OCI-M2 (cell line): ENCODE measurements around the gene TOX2.

Source experiments
- DNase-seq: peaks from one replicate; lab custom pipeline; 2025; ENCODE audit not compliant: unreplicated experiment; lab: John Stamatoyannopoulos, UW

Gene TOX2

GRCh38 chr20:43974695-43975094, 60.0 kb downstream of the TOX2 start:
- no peak for DNase-seq

- no peak for DNase-seq
Observed at GRCh38 chr20:43975096-43975768, 60.6 kb downstream of the TOX2 start.

GRCh38 chr20:43976547-43976946, 61.9 kb downstream of the TOX2 start:
- no peak for DNase-seq

- no peak for DNase-seq
Observed at GRCh38 chr20:43977252-43977651, 62.6 kb downstream of the TOX2 start.

- DNase-seq: no peak
Observed at GRCh38 chr20:43977962-43978361, 63.3 kb downstream of the TOX2 start.

GRCh38 chr20:43979576-43980105, 65.0 kb downstream of the TOX2 start:
- no peak for DNase-seq

- no peak for DNase-seq
Observed at GRCh38 chr20:43981540-43981939, 66.9 kb downstream of the TOX2 start.

- DNase-seq: no peak
Observed at GRCh38 chr20:43982016-43982415, 67.4 kb downstream of the TOX2 start.

- no peak for DNase-seq
Observed at GRCh38 chr20:43982886-43983285, 68.2 kb downstream of the TOX2 start.

GRCh38 chr20:43983359-43983758, 68.7 kb downstream of the TOX2 start:
- DNase-seq: no peak

- DNase-seq: no peak
Observed at GRCh38 chr20:43983904-43984361, 69.3 kb downstream of the TOX2 start.

GRCh38 chr20:43984587-43984986, 69.9 kb downstream of the TOX2 start:
- no peak for DNase-seq

- DNase-seq: no peak
Observed at GRCh38 chr20:43985121-43985520, 70.5 kb downstream of the TOX2 start.

GRCh38 chr20:43985608-43986316, 71.1 kb downstream of the TOX2 start:
- DNase-seq: no peak

- DNase-seq: no peak
Observed at GRCh38 chr20:43987018-43987417, 72.4 kb downstream of the TOX2 start.

GRCh38 chr20:43987531-43987930, 72.9 kb downstream of the TOX2 start:
- DNase-seq: no peak

- DNase-seq: no peak
Observed at GRCh38 chr20:43988451-43988850, 73.8 kb downstream of the TOX2 start.

- no peak for DNase-seq
Observed at GRCh38 chr20:43988867-43989266, 74.2 kb downstream of the TOX2 start.

- no peak for DNase-seq
Observed at GRCh38 chr20:43991261-43991660, 76.6 kb downstream of the TOX2 start.

- DNase-seq: no peak
Observed at GRCh38 chr20:43991982-43992381, 77.3 kb downstream of the TOX2 start.

GRCh38 chr20:43992885-43993284, 78.2 kb downstream of the TOX2 start:
- no peak for DNase-seq

- no peak for DNase-seq
Observed at GRCh38 chr20:43993560-43993959, 78.9 kb downstream of the TOX2 start.
